ENCODE data around the gene EML1. TPM values are rescaled to one million over a fixed set of nuclear protein-coding genes. Genes with fewer than 3 reads are reported as not detected.

Gene EML1
- polyA plus RNA-seq, 6 donors from 2014 or later, result not detected

DNA sequence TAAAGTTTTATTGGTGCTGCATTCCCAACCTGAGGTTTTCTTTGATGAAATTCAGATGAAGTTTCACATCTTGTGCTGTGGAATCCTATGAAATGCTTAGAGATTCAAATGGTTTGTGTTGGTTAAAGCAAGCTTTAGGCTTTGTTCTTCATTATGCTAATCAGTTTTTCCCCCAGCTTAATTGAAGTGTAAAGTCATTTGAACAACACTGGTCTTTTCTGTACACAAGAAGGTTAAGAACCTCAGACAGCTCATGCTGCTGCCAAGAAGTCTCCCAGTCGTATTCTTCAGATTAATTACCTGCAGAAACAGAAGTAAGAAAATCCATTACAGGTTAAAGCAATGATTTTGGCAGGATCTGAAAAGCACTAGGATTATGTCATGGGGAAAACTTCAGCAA, 48.9 kb downstream of the EML1 start:
- H3K4me1 Mint-ChIP-seq, result no peaks in the 10 kb centered on the region
- no peak overlapping the region for H3K27ac Mint-ChIP-seq
- DNase-seq, result no peak
- H3K36me3 Mint-ChIP-seq, result no peaks in the 10 kb centered on the region
- peaks cover 45 to 55% (median 54%) of the 10 kb centered on the region in 3 donors for H3K27me3 Mint-ChIP-seq
- H3K4me3 Mint-ChIP-seq, result no peak overlapping the region
- H3K9me3 Mint-ChIP-seq, result peaks cover 0 to 15% (median 6%) of the 10 kb centered on the region in 7 donors
- no peak for ATAC-seq (ENCODE audit: low read depth in 2 of 2)

- ATAC-seq (ENCODE audit: low read depth in 2 of 2), result no peak
These were observed 53.6 kb downstream of the EML1 start for GRCh38 chr14:99846808-99847207.

DNA sequence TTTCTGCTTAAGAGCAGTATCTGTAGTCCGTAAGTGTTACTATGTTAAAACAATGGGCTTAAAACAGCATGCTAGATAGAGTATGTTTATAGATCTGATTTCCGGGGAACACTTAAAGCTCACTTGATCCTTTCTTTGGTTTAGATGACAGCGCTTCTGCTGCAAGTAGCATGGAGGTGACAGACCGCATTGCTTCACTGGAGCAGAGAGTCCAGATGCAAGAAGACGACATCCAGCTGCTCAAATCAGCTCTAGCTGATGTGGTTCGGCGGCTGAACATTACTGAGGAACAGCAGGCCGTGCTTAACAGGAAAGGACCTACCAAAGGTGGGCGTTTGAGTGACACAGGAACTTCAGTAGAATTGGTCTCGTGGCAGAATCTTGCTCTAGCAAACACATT, 57.5 kb downstream of the EML1 start:
- Mint-ChIP-seq H3K27me3 (peaks cover 20 to 43% (median 40%) of the 10 kb centered on the region in 3 donors), H3K27ac (no peak overlapping the region), H3K9me3 (peaks cover 3 to 28% (median 16%) of the 10 kb centered on the region in 7 donors), H3K4me1 (no peaks in the 10 kb centered on the region), H3K4me3 (no peak overlapping the region), H3K36me3 (no peaks in the 10 kb centered on the region)
- no peak for ATAC-seq (ENCODE audit: low read depth in 2 of 2)
- no peak for DNase-seq

More at GRCh38 chr14:99846808-99847207, 53.6 kb downstream of the EML1 start:
- H3K27ac Mint-ChIP-seq, result no peak overlapping the region
- no peaks in the 10 kb centered on the region for H3K36me3 Mint-ChIP-seq
- H3K27me3 Mint-ChIP-seq, result peaks cover 34 to 43% (median 37%) of the 10 kb centered on the region in 3 donors
- H3K4me3 Mint-ChIP-seq, result no peak overlapping the region
- H3K9me3 Mint-ChIP-seq, result peaks cover 3 to 33% (median 16%) of the 10 kb centered on the region in 7 donors
- no peak for DNase-seq
- H3K4me1 Mint-ChIP-seq, result no peaks in the 10 kb centered on the region

- ATAC-seq (ENCODE audit: low read depth in 2 of 2) (no peak), DNase-seq (no peak)
- Mint-ChIP-seq H3K9me3 (peaks cover 0 to 14% (median 7%) of the 10 kb centered on the region in 7 donors), H3K27me3 (peaks cover 23 to 47% (median 38%) of the 10 kb centered on the region in 3 donors), H3K36me3 (no peaks in the 10 kb centered on the region), H3K4me3 (no peak overlapping the region), H3K27ac (no peak overlapping the region), H3K4me1 (no peaks in the 10 kb centered on the region)
These were observed 59.4 kb downstream of the EML1 start for GRCh38 chr14:99852578-99852977.

GRCh38 chr14:99853206-99853605, 60.0 kb downstream of the EML1 start:
- Mint-ChIP-seq H3K9me3 (peaks cover 0 to 7% (median 3%) of the 10 kb centered on the region in 7 donors), H3K4me3 (no peak overlapping the region), H3K36me3 (no peaks in the 10 kb centered on the region), H3K4me1 (no peaks in the 10 kb centered on the region), H3K27ac (no peak overlapping the region), H3K27me3 (peaks cover 25 to 51% (median 41%) of the 10 kb centered on the region in 3 donors)
- ATAC-seq (ENCODE audit: low read depth in 2 of 2), result no peak
- no peak for DNase-seq

- H3K27me3 Mint-ChIP-seq, result peaks cover 24 to 52% (median 40%) of the 10 kb centered on the region in 3 donors
- no peaks in the 10 kb centered on the region for H3K4me1 Mint-ChIP-seq
- H3K27ac Mint-ChIP-seq, result no peak overlapping the region
- peaks cover 0 to 3% (median 0%) of the 10 kb centered on the region in 7 donors for H3K9me3 Mint-ChIP-seq
- DNase-seq, result no peak
- no peak overlapping the region for H3K4me3 Mint-ChIP-seq
- H3K36me3 Mint-ChIP-seq, result no peaks in the 10 kb centered on the region
- ATAC-seq (ENCODE audit: low read depth in 2 of 2), result no peak
These were observed 61.6 kb downstream of the EML1 start for GRCh38 chr14:99854831-99855230.

GRCh38 chr14:99855271-99855670, 62.1 kb downstream of the EML1 start:
- no peak for ATAC-seq (ENCODE audit: low read depth in 2 of 2)
- Mint-ChIP-seq H3K36me3 (no peaks in the 10 kb centered on the region), H3K4me1 (no peaks in the 10 kb centered on the region), H3K4me3 (no peak overlapping the region), H3K27ac (no peak overlapping the region), H3K27me3 (peaks cover 26 to 52% (median 42%) of the 10 kb centered on the region in 3 donors), H3K9me3 (peaks cover 0 to 3% (median 0%) of the 10 kb centered on the region in 7 donors)
- no peak for DNase-seq

DNA sequence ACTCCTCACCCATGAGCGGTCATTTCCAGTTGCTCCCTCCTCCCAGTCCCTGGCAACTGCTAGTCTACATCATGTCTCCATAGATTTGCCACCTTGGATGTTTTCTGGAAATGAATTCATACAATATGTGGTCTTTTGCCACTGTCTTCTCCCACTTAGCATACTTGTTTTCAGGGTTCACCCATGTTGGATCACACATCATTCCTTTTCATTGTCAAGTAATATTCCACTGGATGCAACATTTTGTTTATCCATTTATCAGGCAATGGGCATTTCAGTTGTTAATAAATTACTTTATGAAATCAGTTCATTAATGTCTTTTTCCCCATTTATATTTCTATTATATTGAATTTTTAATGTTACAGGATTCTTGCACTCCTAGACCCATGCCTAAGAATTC, 64.3 kb downstream of the EML1 start:
- Mint-ChIP-seq H3K27me3 (peaks cover 21 to 45% (median 36%) of the 10 kb centered on the region in 3 donors), H3K4me3 (no peak overlapping the region), H3K27ac (peak overlapping the region in 1 of 6 donors; percentile 39), H3K4me1 (no peaks in the 10 kb centered on the region), H3K36me3 (no peaks in the 10 kb centered on the region), H3K9me3 (peaks cover 0 to 3% (median 0%) of the 10 kb centered on the region in 7 donors)
- DNase-seq (no peak), ATAC-seq (ENCODE audit: low read depth in 2 of 2) (no peak)

GRCh38 chr14:99860219-99860618, 67.0 kb downstream of the EML1 start:
- no peak for ATAC-seq (ENCODE audit: low read depth in 2 of 2)
- H3K4me3 Mint-ChIP-seq, result no peak overlapping the region
- DNase-seq, result no peak
- H3K27me3 Mint-ChIP-seq, result peaks cover 21 to 30% (median 26%) of the 10 kb centered on the region in 3 donors
- H3K36me3 Mint-ChIP-seq, result no peaks in the 10 kb centered on the region
- H3K9me3 Mint-ChIP-seq, result peaks cover 0 to 3% (median 0%) of the 10 kb centered on the region in 7 donors
- H3K4me1 Mint-ChIP-seq, result no peaks in the 10 kb centered on the region
- no peak overlapping the region for H3K27ac Mint-ChIP-seq

- DNase-seq (no peak), ATAC-seq (ENCODE audit: low read depth in 2 of 2) (no peak)
- H3K4me1 Mint-ChIP-seq, result no peaks in the 10 kb centered on the region
- no peaks in the 10 kb centered on the region for H3K36me3 Mint-ChIP-seq
- H3K27me3 Mint-ChIP-seq, result peaks cover 28 to 39% (median 34%) of the 10 kb centered on the region in 3 donors
- H3K9me3 Mint-ChIP-seq, result peaks cover 0 to 3% (median 0%) of the 10 kb centered on the region in 7 donors
- no peak overlapping the region for H3K27ac Mint-ChIP-seq
- H3K4me3 Mint-ChIP-seq, result no peak overlapping the region
These were observed 68.9 kb downstream of the EML1 start for GRCh38 chr14:99862136-99862535.

DNA sequence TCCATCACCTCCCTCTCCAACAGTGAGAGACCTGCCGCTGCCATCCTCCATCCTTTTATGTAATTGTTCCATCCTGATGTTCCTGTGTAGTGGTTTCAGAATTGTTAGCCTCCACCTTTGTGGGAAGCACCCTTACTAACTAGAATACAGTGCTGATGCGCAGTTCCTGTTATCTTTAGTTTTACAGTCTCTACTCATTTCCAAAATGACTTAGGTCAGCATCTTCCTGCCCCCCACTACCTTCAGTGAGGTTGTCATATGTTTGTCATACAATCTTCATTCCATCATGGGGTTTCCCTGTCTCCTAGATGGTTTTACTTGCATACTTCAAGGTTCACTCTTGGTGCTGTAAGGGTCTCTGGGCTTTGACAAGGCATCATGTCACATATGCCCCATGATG, 69.8 kb downstream of the EML1 start:
- Mint-ChIP-seq H3K4me3 (no peak overlapping the region), H3K4me1 (no peaks in the 10 kb centered on the region), H3K27ac (no peak overlapping the region), H3K27me3 (peaks cover 29 to 35% (median 33%) of the 10 kb centered on the region in 3 donors), H3K36me3 (no peaks in the 10 kb centered on the region), H3K9me3 (no peaks in the 10 kb centered on the region)
- DNase-seq (no peak), ATAC-seq (ENCODE audit: low read depth in 2 of 2) (no peak)

- no peak for DNase-seq
These were observed 72.2 kb downstream of the EML1 start for GRCh38 chr14:99865408-99865807.

GRCh38 chr14:99870617-99871016, 77.4 kb downstream of the EML1 start:
- Mint-ChIP-seq H3K9me3 (no peaks in the 10 kb centered on the region), H3K4me3 (no peak overlapping the region), H3K27me3 (peaks cover 44 to 68% (median 59%) of the 10 kb centered on the region in 3 donors), H3K36me3 (no peaks in the 10 kb centered on the region), H3K27ac (no peak overlapping the region), H3K4me1 (no peaks in the 10 kb centered on the region)
- no peak for DNase-seq
- no peak for ATAC-seq (ENCODE audit: low read depth in 2 of 2)

More at GRCh38 chr14:99865408-99865807, 72.2 kb downstream of the EML1 start:
- Mint-ChIP-seq H3K9me3 (no peaks in the 10 kb centered on the region), H3K4me3 (no peak overlapping the region), H3K4me1 (no peaks in the 10 kb centered on the region), H3K36me3 (no peaks in the 10 kb centered on the region), H3K27ac (no peak overlapping the region), H3K27me3 (peaks cover 34 to 45% (median 37%) of the 10 kb centered on the region in 3 donors)
- no peak for ATAC-seq (ENCODE audit: low read depth in 2 of 2)

- Mint-ChIP-seq H3K4me1 (no peaks in the 10 kb centered on the region), H3K27ac (no peak overlapping the region), H3K27me3 (peaks cover 46 to 71% (median 67%) of the 10 kb centered on the region in 3 donors), H3K36me3 (no peaks in the 10 kb centered on the region), H3K9me3 (no peaks in the 10 kb centered on the region), H3K4me3 (no peak overlapping the region)
- no peak for DNase-seq
- no peak for ATAC-seq (ENCODE audit: low read depth in 2 of 2)
These were observed 78.6 kb downstream of the EML1 start for GRCh38 chr14:99871771-99872170.
